ENCODE results near the gene CD79B.
A peak's percentile ranks its signal among the peaks of the same experiment; 100 is the strongest.
"Not testable (repeated sequence)": the region's sequence is repeated elsewhere in the genome, so short reads cannot be mapped to it uniquely, and the experiment has no call there.

CD79B gene

GRCh38 chr17:63910096-63910495, 22.0 kb downstream of the CD79B start:
- DNase-seq (ENCODE audit: low spot score), result no peak

GRCh38 chr17:63909586-63909985, 22.5 kb downstream of the CD79B start:
- not testable (repeated sequence) for DNase-seq (ENCODE audit: low spot score)

GRCh38 chr17:63907161-63907778, 24.9 kb downstream of the CD79B start:
- DNase-seq (ENCODE audit: low spot score), result not testable (repeated sequence)

GRCh38 chr17:63904796-63905195, 27.3 kb downstream of the CD79B start:
- not testable (repeated sequence) for DNase-seq (ENCODE audit: low spot score)

GRCh38 chr17:63903787-63904201, 28.3 kb downstream of the CD79B start:
- not testable (repeated sequence) for DNase-seq (ENCODE audit: low spot score)

GRCh38 chr17:63901971-63902370, 30.2 kb downstream of the CD79B start:
- DNase-seq (ENCODE audit: low spot score), result not testable (repeated sequence)

GRCh38 chr17:63898899-63899798, 33.0 kb downstream of the CD79B start:
- not testable (repeated sequence) for DNase-seq (ENCODE audit: low spot score)

- DNase-seq (ENCODE audit: low spot score), result not testable (repeated sequence)
Measured at GRCh38 chr17:63896524-63897354, 35.4 kb downstream of the CD79B start, which contains the start of gene CSH1. Gene CSH1, minus strand, starts transcription at chr17:63896574. Its CDS starts 63 bp downstream, at chr17:63896511.

GRCh38 chr17:63894821-63895220, 37.3 kb downstream of the CD79B start:
- DNase-seq (ENCODE audit: low spot score), result not testable (repeated sequence)

- DNase-seq (ENCODE audit: low spot score), result not testable (repeated sequence)
Measured at GRCh38 chr17:63894021-63894420, 38.1 kb downstream of the CD79B start.

- not testable (repeated sequence) for DNase-seq (ENCODE audit: low spot score)
Measured at GRCh38 chr17:63892316-63893037, 39.7 kb downstream of the CD79B start.

GRCh38 chr17:63889026-63889848, 42.9 kb downstream of the CD79B start:
- DNase-seq (ENCODE audit: low spot score), result peak; percentile 10

GRCh38 chr17:63885119-63885518, 47.0 kb downstream of the CD79B start:
- not testable (repeated sequence) for DNase-seq (ENCODE audit: low spot score)

- DNase-seq (ENCODE audit: low spot score), result not testable (repeated sequence)
Measured at GRCh38 chr17:63882626-63883126, 49.5 kb downstream of the CD79B start.

- DNase-seq (ENCODE audit: low spot score), result peak; percentile 37
Measured at GRCh38 chr17:63881935-63882601, 50.1 kb downstream of the CD79B start, which contains the start of gene GH2. Gene GH2, minus strand, starts transcription at chr17:63881944. Its CDS starts 143 bp downstream, at chr17:63881801.

- not testable (repeated sequence) for DNase-seq (ENCODE audit: low spot score)
Measured at GRCh38 chr17:63881337-63881736, 50.8 kb downstream of the CD79B start.

GRCh38 chr17:63880706-63881105, 51.4 kb downstream of the CD79B start:
- DNase-seq (ENCODE audit: low spot score), result no peak

All from kidney capillary endothelial cell (primary cell).